OCI-LY1 (cell line): ENCODE data around the gene RAB11FIP4.

Experiments
- EZH2 ChIP-seq: fragments of 200-600 bp; sonication (generic), shearing (Covaris generic); IDR thresholded peaks from 2 replicates; pipeline ENCODE4 v1.8.0; 2017; ENCODE audit warnings: borderline replicate concordance, mixed run types, mild to moderate bottlenecking, antibody characterized with exemption, low read length, moderate library complexity, mixed read lengths
- TF ChIP-seq, protein P1 (sequence below): fragments of 200-600 bp; sonication (generic), shearing (Covaris generic); IDR thresholded peaks from 2 replicates; pipeline ENCODE4 v1.5.1; 2017; ENCODE audit warnings: mild to moderate bottlenecking, antibody characterized with exemption, low read length, moderate library complexity, mixed read lengths

GRCh38 chr17:31443386-31443785 lies 51.9 kb downstream of the RAB11FIP4 start:
- no peak for TF ChIP-seq EZH2
- TF ChIP-seq, protein P1, sequence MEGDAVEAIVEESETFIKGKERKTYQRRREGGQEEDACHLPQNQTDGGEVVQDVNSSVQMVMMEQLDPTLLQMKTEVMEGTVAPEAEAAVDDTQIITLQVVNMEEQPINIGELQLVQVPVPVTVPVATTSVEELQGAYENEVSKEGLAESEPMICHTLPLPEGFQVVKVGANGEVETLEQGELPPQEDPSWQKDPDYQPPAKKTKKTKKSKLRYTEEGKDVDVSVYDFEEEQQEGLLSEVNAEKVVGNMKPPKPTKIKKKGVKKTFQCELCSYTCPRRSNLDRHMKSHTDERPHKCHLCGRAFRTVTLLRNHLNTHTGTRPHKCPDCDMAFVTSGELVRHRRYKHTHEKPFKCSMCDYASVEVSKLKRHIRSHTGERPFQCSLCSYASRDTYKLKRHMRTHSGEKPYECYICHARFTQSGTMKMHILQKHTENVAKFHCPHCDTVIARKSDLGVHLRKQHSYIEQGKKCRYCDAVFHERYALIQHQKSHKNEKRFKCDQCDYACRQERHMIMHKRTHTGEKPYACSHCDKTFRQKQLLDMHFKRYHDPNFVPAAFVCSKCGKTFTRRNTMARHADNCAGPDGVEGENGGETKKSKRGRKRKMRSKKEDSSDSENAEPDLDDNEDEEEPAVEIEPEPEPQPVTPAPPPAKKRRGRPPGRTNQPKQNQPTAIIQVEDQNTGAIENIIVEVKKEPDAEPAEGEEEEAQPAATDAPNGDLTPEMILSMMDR, result no peak
